Measurements from ENCODE around the gene SLC22A12.

The SLC22A12 gene

GRCh38 chr11:64605656-64606585 is 14.9 kb downstream of the SLC22A12 start:
- DNase-seq = no peak

GRCh38 chr11:64606796-64607380 is 15.9 kb downstream of the SLC22A12 start:
- no peak for DNase-seq

- no peak for DNase-seq
Observed at GRCh38 chr11:64607381-64607985, 16.5 kb downstream of the SLC22A12 start.

GRCh38 chr11:64608046-64608445 is 17.0 kb downstream of the SLC22A12 start:
- DNase-seq = no peak

GRCh38 chr11:64608636-64609035 is 17.6 kb downstream of the SLC22A12 start:
- DNase-seq = no peak

- DNase-seq = no peak
Observed at GRCh38 chr11:64609436-64610047, 18.5 kb downstream of the SLC22A12 start.

- DNase-seq = no peak
Observed at GRCh38 chr11:64610596-64610995, 19.6 kb downstream of the SLC22A12 start.

- DNase-seq = no peak
Observed at GRCh38 chr11:64611176-64611575, 20.2 kb downstream of the SLC22A12 start.

GRCh38 chr11:64611869-64612646 is 21.0 kb downstream of the SLC22A12 start:
- no peak for DNase-seq

GRCh38 chr11:64613648-64614047 is 22.6 kb downstream of the SLC22A12 start:
- no peak for DNase-seq

- no peak for DNase-seq
Observed at GRCh38 chr11:64614917-64615316, 23.9 kb downstream of the SLC22A12 start.

- no peak for DNase-seq
Observed at GRCh38 chr11:64616817-64617216, 25.8 kb downstream of the SLC22A12 start.

- peak; percentile 87 for DNase-seq
Observed at GRCh38 chr11:64619196-64619595, 28.2 kb downstream of the SLC22A12 start.

GRCh38 chr11:64619811-64620380 is 28.9 kb downstream of the SLC22A12 start:
- DNase-seq = peak; percentile 77

- DNase-seq = peak; percentile 84
Observed at GRCh38 chr11:64620381-64620971, 29.5 kb downstream of the SLC22A12 start.

- no peak for DNase-seq
Observed at GRCh38 chr11:64621283-64622019, 30.4 kb downstream of the SLC22A12 start.

- no peak for DNase-seq
Observed at GRCh38 chr11:64622681-64623080, 31.7 kb downstream of the SLC22A12 start.

- DNase-seq = no peak
Observed at GRCh38 chr11:64624883-64625481, 34.0 kb downstream of the SLC22A12 start.

- no peak for DNase-seq
Observed at GRCh38 chr11:64626637-64627036, 35.6 kb downstream of the SLC22A12 start.

- DNase-seq = no peak
Observed at GRCh38 chr11:64627371-64627770, 36.4 kb downstream of the SLC22A12 start.

GRCh38 chr11:64628596-64628995 is 37.6 kb downstream of the SLC22A12 start:
- DNase-seq = no peak
